GM12878 (cell line): Measurements from ENCODE around the gene HTRA2. TPM values are rescaled to one million over a fixed set of nuclear protein-coding genes. Genes with fewer than 3 reads are reported as not detected.

Source experiments
- ATAC-seq: fragments of 200-7000 bp; cut with Tn5 transposase; 3 replicates; pipeline ENCODE4 v1.9.1; 2020; ENCODE audit warnings: mild to moderate bottlenecking, moderate library complexity
- BruUV-seq: library from RNA; stranded (reverse); fragments of 400-500 nt; replicated peaks from 2 replicates; lab custom pipeline; 2021; lab: Mats Ljungman, UMichigan
- CTCF ChIA-PET: fragments of 300-600 bp; sonication (Branson Sonifier 250); formaldehyde crosslinking; extraction: SDS; loops from one replicate; lab custom pipeline; 2021; ENCODE audit warnings: inconsistent platforms; lab: Yijun Ruan, JAX
- POLR2A ChIA-PET: fragments of 350-600 bp; formaldehyde crosslinking; extraction: SDS; loops from one replicate; lab custom pipeline; 2021; ENCODE audit warnings: inconsistent platforms; lab: Charles Lee
- RAD21 ChIA-PET: fragments of 300-600 bp; sonication (Branson Sonifier 250); formaldehyde crosslinking; loops from one replicate; lab custom pipeline; 2023; ENCODE audit warnings: antibody characterized with exemption; ENCODE audit not compliant: unreplicated experiment; lab: Charles Lee
- SMC1A ChIA-PET: fragments of 300-600 bp; sonication (Branson Sonifier 250); formaldehyde crosslinking; loops from one replicate; lab custom pipeline; 2023; ENCODE audit not compliant: unreplicated experiment, uncharacterized antibody; lab: Charles Lee
- DNase-seq: peaks from one replicate; pipeline ENCODE4 v3.0.0-alpha.2; 2011; ENCODE audit warnings: low read depth, low spot score
- FAIRE-seq: peaks from 3 replicates; lab custom pipeline; 2011; peaks lifted over from hg19 to GRCh38; lab: Jason Lieb, UNC
- H2AFZ ChIP-seq: 2 replicates; pipeline ENCODE4 v1.6.0; 2011; ENCODE audit warnings: low read depth, low read length, control low read depth; ENCODE audit not compliant: control insufficient read depth
- H3K27ac ChIP-seq: 2 replicates; pipeline ENCODE4 v1.5.1; 2011; ENCODE audit warnings: control low read depth; ENCODE audit not compliant: control insufficient read depth, insufficient read depth
- H3K27me3 ChIP-seq, 2 experiments: replicated peaks in 1 of 2; 2 replicates each; pipeline versions ENCODE4 v1.6.0 to v1.6.1; 2011; ENCODE audit warnings: low read length in 1 of 2; ENCODE audit not compliant: control insufficient read depth in 2 of 2, insufficient read depth in 2 of 2
- H3K36me3 ChIP-seq, 2 experiments: 2 replicates each; pipeline ENCODE4 v1.5.1; 2011; ENCODE audit warnings: low read length in 1 of 2; ENCODE audit not compliant: control insufficient read depth in 2 of 2, insufficient read depth in 2 of 2
- H3K4me1 ChIP-seq: 2 replicates; pipeline ENCODE4 v1.6.1; 2011; ENCODE audit warnings: mild to moderate bottlenecking, low read length, moderate library complexity, mixed read lengths; ENCODE audit not compliant: control insufficient read depth, insufficient read depth
- H3K4me2 ChIP-seq: 2 replicates; pipeline ENCODE4 v1.6.0; 2011; ENCODE audit warnings: control low read depth; ENCODE audit not compliant: control insufficient read depth, insufficient read depth
- H3K4me3 ChIP-seq: fragments of 200-600 bp; sonication (generic); 2 replicates; pipeline ENCODE4 v1.5.1; 2016
- H3K79me2 ChIP-seq: 2 replicates; pipeline ENCODE4 v1.6.0; 2011; ENCODE audit warnings: low read length; ENCODE audit not compliant: control insufficient read depth, insufficient read depth
- H3K9ac ChIP-seq: 2 replicates; pipeline ENCODE4 v1.8.0; 2011; ENCODE audit warnings: low read length, control low read depth, mixed read lengths; ENCODE audit not compliant: control insufficient read depth, insufficient read depth
- H3K9me3 ChIP-seq: replicated peaks from 3 replicates; pipeline ENCODE4 v1.5.1; 2011; ENCODE audit warnings: mild to moderate bottlenecking, low read length; ENCODE audit not compliant: control insufficient read depth, insufficient read depth
- H4K20me1 ChIP-seq: 2 replicates; pipeline ENCODE4 v1.6.0; 2011; ENCODE audit not compliant: control insufficient read depth, insufficient read depth
- CTCF ChIP-seq, 3 experiments: IDR thresholded peaks in 2 of 3; conservative IDR thresholded peaks in 1 of 3; 2 replicates each; pipeline ENCODE4 v1.5.1; 2011; ENCODE audit warnings: low read depth in 3 of 3, low read length in 3 of 3, mild to moderate bottlenecking in 3 of 3, control low read depth in 2 of 3, moderate library complexity in 2 of 3, inconsistent platforms in 1 of 3, mixed read lengths in 1 of 3; ENCODE audit not compliant: control insufficient read depth in 2 of 3, insufficient read depth in 1 of 3; ENCODE audit errors: extremely low read depth in 1 of 3
- IKZF2 ChIP-seq, 2 experiments: fragments of 450-650 bp; IDR thresholded peaks; 2 replicates each; pipeline ENCODE4 v1.6.1; 2017; ENCODE audit warnings: mild to moderate bottlenecking in 2 of 2, moderate library complexity in 2 of 2
- RAD21 ChIP-seq: IDR thresholded peaks from 2 replicates; pipeline ENCODE4 v1.6.1; 2011; ENCODE audit warnings: mild to moderate bottlenecking, low read depth, low read length, moderate library complexity; ENCODE audit not compliant: insufficient read depth
- SMC3 ChIP-seq: IDR thresholded peaks from 2 replicates; pipeline ENCODE4 v1.6.1; 2011; ENCODE audit warnings: low read length, improper control_type of control experiment, borderline replicate concordance
- WGBS: methylation state at CpG from one replicate; pipeline ENCODE4 v1.1.6; 2016; ENCODE audit warnings: low lambda C conversion rate; ENCODE audit not compliant: insufficient replicate concordance, insufficient coverage; ENCODE audit errors: missing lambda C conversion rate; 5-methylcytosine and 5-hydroxymethylcytosine counted together
- in situ Hi-C: fragments of 300-500 bp; cut with MboI; formaldehyde crosslinking; loops from 9 replicates; pipeline ENCODE4 v1.14.3; 2018; ENCODE audit warnings: mixed read lengths
- intact Hi-C: fragments of 100-400 bp; cut with micrococcal nuclease; formaldehyde crosslinking; loops from one replicate; pipeline ENCODE4 v1.14.2; 2022; ENCODE audit not compliant: unreplicated experiment
- polyA plus RNA-seq, 11 experiments: library from polyadenylated mRNA; depleted of rRNA in 4 of 11; unstranded in 6 of 11; stranded (reverse) in 5 of 11; fragments of >200 nt; fragmentation: Nextera tagmentation in 4 of 11; fragmentation: Illumina TruSeq in 1 of 11; extraction: Ambion mirVana in 4 of 11; extraction: Trizol in 1 of 11; gene quantifications; 1 replicate in 1 of 11; 2 replicates in 10 of 11; pipeline versions ENCODE4 v1.2.1 to v1.2.3, GENCODE V29; 2011 to 2016; ENCODE audit warnings: inconsistent platforms in 2 of 11, missing spikeins in 2 of 11, low read depth in 1 of 11
- total RNA-seq, 4 experiments: library from RNA; depleted of rRNA in 3 of 4; stranded (reverse); fragments of >200 nt in 3 of 4; fragmentation: Illumina TruSeq in 1 of 4; extraction: Trizol in 1 of 4; gene quantifications; 2 replicates each; pipeline versions ENCODE4 v1.2.1 to v1.2.3, GENCODE V29; 2013 to 2021

Gene HTRA2
- total and polyA plus RNA-seq, 10 of the 15 experiments (the other 5 are each of a cell fraction or from before 2014, with no cell fraction given): 42.3 to 73.9 (median 54.6) TPM

- H3K36me3 ChIP-seq: no peaks in the 10 kb centered on the region; a peak in 1 of 4 replicates
- POLR2A ChIA-PET: interaction anchor here (1.1 to 17.8 kb wide), 4 partner anchors 11 to 31 kb away, joined by 4 to 441 read pairs (median 4); partner anchors contain the start of gene DQX1
- no peaks in the 10 kb centered on the region for H3K27me3 ChIP-seq
- FAIRE-seq: no peak
- SMC1A ChIA-PET: interaction anchor here (1.0 to 5.3 kb wide), 8 partner anchors 12 to 88 kb away, joined by 3 to 60 read pairs (median 4); partner anchors contain the start of gene HTRA2
- ATAC-seq: no peak
- intact Hi-C loops (loop anchor here (1.0 kb wide), 1 partner anchor 61 kb away; the partner anchor contains the start of gene TTC31), in situ Hi-C loops (no loop called here)
- H3K9ac ChIP-seq: no peak overlapping the region
- H2AFZ ChIP-seq: no peak overlapping the region
- no peak overlapping the region for H3K27ac ChIP-seq
- TF ChIP-seq CTCF (IDR thresholded peaks at IDR 0.05 in 2 of 3, conservative IDR thresholded peaks at IDR 0.05 in 1 of 3; ENCODE audit: control insufficient read depth in 2 of 3, extremely low read depth in 1 of 3, insufficient read depth in 1 of 3, low read depth in 3 of 3, low read length in 3 of 3) (peak; percentile 33 to 41 (median 39); a peak in 4 of 6 replicates), IKZF2 (IDR thresholded peaks at IDR 0.05) (no peak), RAD21 (peak; percentile 46; the same call in 1 of the 2 replicates), SMC3 (peak; percentile 28; the same call in 1 of the 2 replicates)
- H3K79me2 ChIP-seq: peaks cover 28% of the 10 kb centered on the region
- WGBS: 68% methylated on average over 3 of the region's 3 CpGs
- no TSS peak for BruUV-seq
- H3K4me3 ChIP-seq: no peak overlapping the region
- peaks cover 12% of the 10 kb centered on the region for H3K4me1 ChIP-seq
- CTCF ChIA-PET: interaction anchor here (0.8 to 14.3 kb wide), 15 partner anchors 12 to 62 kb away, joined by 3 to 96 read pairs (median 6); partner anchors contain the start of genes AUP1, CCDC142, DQX1 and HTRA2
- H3K4me2 ChIP-seq: no peak overlapping the region
- H4K20me1 ChIP-seq: no peaks in the 10 kb centered on the region
- no peaks in the 10 kb centered on the region for H3K9me3 ChIP-seq
- RAD21 ChIA-PET: interaction anchor here (1.2 to 2.6 kb wide), 5 partner anchors 12 to 41 kb away, joined by 3 to 12 read pairs (median 4); no protein-coding TSS in a partner anchor
- no peak for DNase-seq
Observed at GRCh38 chr2:74544634-74545033, 14.9 kb downstream of the HTRA2 start.
